ELR (cell line): ENCODE measurements around the gene BDKRB1.
"Not testable (repeated sequence)": the region's sequence is repeated elsewhere in the genome, so short reads cannot be mapped to it uniquely, and the experiment has no call there.

Source experiments
- DNase-seq: peaks from one replicate; pipeline ENCODE4 v3.0.0-alpha.2; 2015; ENCODE audit warnings: low read depth

BDKRB1 gene

GRCh38 chr14:96233661-96234060, 22.3 kb upstream of the BDKRB1 start:
- no peak for DNase-seq

- no peak for DNase-seq
These were observed 20.6 kb upstream of the BDKRB1 start for GRCh38 chr14:96235426-96235825.

DNA sequence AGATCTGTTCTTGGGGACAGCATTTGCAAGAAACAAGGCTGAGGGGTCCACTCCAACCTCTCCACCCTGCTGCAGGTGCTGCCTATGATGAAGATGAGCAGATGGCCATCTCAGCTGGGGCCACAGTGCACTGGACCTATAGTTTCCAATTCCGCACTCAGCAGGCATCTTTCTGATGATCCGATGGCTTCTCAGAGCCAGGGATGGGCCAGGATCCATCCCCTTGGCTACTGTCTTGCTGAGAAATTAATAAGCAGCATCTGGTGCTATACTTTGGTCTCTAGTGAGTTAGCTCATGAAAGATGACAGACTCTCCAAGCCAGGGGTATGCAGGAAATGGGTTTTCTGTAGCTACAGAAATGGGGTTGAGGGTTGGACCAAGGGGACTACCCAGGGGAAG, 18.4 kb upstream of the BDKRB1 start:
- no peak for DNase-seq

GRCh38 chr14:96238676-96239265, 17.2 kb upstream of the BDKRB1 start:
- DNase-seq = peak; percentile 43

GRCh38 chr14:96239711-96240141, 16.3 kb upstream of the BDKRB1 start:
- no peak for DNase-seq

DNA sequence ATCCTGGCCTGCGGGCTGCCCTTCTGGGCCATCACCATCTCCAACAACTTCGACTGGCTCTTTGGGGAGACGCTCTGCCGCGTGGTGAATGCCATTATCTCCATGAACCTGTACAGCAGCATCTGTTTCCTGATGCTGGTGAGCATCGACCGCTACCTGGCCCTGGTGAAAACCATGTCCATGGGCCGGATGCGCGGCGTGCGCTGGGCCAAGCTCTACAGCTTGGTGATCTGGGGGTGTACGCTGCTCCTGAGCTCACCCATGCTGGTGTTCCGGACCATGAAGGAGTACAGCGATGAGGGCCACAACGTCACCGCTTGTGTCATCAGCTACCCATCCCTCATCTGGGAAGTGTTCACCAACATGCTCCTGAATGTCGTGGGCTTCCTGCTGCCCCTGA, 15.4 kb upstream of the BDKRB1 start:
- DNase-seq = no peak

DNA sequence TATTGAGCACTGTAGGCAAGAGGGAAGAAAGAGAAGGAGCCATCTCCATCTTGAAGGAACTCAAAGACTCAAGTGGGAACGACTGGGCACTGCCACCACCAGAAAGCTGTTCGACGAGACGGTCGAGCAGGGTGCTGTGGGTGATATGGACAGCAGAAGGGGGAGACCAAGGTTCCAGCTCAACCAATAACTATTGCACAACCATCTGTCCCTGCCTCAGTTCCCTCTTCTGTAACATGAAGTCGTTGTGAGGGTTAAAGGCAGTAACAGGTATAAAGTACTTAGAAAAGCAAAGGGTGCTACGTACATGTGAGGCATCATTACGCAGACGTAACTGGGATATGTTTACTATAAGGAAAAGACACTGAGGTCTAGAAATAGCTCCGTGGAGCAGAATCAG, 13.9 kb upstream of the BDKRB1 start:
- DNase-seq = no peak

DNA sequence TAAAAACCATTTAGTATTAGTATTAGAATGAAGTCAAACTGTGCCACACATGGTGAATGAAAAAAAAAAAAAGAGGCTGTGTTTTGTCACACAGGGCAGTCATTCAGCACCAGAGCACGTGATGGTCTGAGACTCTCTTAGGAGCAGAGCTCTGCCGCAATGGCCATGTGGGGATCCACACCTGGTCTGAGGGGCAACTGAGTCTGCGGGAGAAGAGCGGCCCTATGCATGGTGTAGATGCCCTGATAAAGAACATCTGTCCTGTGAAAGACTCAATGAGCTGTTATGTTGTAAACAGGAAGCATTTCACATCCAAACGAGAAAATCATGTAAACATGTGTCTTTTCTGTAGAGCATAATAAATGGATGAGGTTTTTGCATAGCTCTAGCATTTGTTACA, 12.2 kb upstream of the BDKRB1 start:
- DNase-seq = no peak

GRCh38 chr14:96245074-96245473, 10.9 kb upstream of the BDKRB1 start:
- DNase-seq = not testable (repeated sequence)

DNA sequence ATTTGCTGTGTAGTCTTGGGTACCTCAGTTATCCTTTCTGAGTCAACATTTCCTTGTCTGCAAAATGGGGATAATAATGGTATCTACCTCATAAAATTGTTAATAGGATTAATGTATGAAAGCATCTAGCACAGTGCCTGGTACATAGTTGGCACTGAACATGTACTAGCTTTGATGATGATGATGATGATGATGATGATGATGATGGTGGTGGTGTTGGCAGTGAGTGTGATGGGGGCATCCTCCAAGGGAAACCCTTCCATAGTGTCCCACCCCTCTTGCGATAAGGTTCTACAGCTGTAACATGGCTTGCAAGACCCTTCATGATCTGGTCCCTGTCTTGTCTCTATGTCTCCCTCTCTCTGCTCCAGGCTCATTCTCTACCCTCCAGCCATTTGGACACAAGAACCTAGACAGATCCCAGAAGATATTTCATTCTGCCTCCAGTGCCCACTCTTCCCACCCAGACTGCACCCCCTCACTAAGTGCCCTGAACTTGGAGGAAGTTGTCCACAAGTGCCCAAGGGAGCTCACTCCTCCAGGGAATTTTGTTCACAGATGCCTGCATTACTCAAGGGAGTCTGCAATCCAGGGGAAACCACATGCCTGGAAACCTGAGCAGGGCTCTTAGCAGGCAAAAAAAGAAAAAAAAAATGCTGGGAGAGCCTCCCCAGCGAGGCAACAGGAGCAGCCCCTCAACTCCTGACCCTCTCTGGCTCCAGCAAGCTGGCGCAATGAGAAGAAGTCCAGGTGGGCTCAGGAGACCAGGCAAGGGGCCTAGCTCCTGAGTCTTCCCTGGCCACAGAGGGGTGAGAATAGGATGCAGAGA, 10.1 kb upstream of the BDKRB1 start:
- DNase-seq = peak; percentile 78

DNA sequence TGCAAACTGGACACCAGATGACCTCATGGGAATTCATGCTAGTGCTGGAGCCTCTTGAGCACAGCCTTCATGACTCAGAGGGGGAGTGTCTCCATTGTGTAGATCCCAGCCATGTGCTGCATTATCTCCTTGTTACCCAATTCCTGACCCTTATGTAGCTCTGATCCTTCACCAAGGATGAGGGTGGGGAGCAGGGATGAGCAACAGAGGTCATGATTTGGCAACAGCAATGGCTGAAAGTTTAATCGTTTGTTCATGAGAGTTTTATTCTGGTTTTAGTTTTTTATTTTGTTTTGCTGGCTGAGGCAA, 9.5 kb upstream of the BDKRB1 start:
- peak; percentile 98 for DNase-seq

- no peak for DNase-seq
These were observed 9.0 kb upstream of the BDKRB1 start for GRCh38 chr14:96247031-96247430.

- peak; percentile 92 for DNase-seq
These were observed 7.0 kb upstream of the BDKRB1 start for GRCh38 chr14:96249029-96249428.

DNA sequence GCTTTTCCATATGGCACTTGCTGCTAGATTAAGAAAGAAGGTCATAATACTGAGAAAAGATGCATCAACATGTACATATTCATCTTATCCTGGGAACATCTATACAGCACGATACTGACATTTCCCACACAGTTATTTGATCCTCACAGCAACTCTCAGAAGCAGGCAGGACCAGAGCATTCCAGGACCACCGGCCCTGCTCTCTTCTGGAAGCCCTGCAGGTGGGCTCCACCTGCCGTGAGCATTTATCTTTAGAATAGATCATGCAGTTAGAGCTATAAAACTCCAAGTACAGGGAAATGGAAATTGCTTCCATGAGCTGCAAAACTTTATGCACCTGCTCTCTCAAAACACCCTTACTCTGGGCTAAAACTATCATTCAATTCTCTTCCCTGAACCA, 5.5 kb upstream of the BDKRB1 start:
- DNase-seq = no peak

GRCh38 chr14:96251656-96252155, 4.3 kb upstream of the BDKRB1 start:
- peak; percentile 39 for DNase-seq

- no peak for DNase-seq
These were observed 3.5 kb upstream of the BDKRB1 start for GRCh38 chr14:96252323-96252998.

DNA sequence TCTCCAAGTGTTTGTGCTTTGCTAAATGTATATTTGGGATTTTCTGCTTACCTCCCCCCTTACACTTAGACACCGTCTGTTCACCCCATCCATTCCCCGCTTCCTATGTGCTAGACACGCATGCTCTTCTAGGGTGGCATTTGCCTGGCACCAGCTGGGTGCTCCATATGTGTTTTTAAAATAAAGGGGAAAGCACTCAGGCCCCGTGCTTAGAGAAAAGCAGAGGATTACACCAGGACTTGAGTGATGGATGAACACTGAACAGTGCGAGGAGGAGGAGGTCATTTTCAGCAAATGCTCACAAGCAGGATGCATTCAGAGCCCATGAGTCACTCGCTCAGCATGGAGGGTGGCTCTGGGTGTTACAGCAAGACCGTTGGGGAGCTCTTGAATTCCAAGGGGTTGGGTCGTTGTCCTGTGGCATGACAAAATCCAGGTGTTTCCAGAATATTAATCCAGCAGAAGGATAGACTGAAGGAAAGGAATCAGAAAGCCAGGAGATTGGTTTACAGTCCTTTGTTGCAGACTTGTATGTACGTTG, 2.9 kb upstream of the BDKRB1 start:
- DNase-seq = peak; percentile 94

- DNase-seq = no peak
These were observed 1.3 kb upstream of the BDKRB1 start for GRCh38 chr14:96254687-96255086.

DNA sequence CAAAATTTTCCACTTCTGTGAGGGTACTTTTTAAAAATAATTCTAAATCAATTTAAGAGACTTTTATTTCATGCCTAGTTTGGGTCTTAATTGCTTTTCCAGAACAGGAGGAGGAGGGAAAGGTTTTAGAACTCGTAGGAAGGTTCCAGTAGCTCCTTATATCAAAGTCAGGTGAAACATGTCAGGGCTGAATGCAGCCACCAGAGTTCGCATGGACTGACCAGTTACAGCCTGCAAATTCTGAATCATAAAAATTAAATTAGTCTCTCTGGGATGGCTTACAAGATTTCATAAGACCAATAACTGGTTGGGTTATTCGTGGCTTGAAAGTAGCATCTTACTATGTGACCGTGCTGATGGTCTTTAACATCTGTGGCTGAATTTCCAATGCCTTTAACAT, 397 bp downstream of the BDKRB1 start:
- DNase-seq = no peak

DNA sequence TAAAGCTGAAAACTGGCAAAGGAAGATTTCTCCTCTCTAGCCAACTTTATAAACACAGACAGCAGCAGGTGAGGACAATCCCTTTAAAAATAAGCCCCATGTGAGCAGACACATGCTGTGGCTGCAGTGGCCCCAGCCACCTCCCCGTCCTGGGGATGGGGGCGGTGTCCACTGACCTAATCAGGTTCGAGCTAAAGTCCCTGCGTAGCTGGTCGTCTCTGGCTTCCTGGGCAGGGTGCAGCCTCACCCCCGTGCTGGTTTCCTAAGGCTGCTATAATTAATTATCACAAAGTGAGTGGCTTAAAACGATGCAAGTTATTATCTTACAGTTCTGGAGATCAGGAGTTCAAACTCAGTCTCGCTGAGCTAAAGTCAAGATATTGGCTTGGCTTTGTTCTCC, 1.0 kb downstream of the BDKRB1 start:
- no peak for DNase-seq

GRCh38 chr14:96257900-96258299, 1.9 kb downstream of the BDKRB1 start:
- no peak for DNase-seq

GRCh38 chr14:96260341-96260821, 4.4 kb downstream of the BDKRB1 start:
- no peak for DNase-seq

GRCh38 chr14:96261053-96261452, 5.0 kb downstream of the BDKRB1 start:
- DNase-seq = no peak
